ENCODE measurements around the gene RAD51B.

GRCh38 chr14:68039593-68039992 lies 220.0 kb downstream of the RAD51B start:
- TF ChIP-seq, protein P1, sequence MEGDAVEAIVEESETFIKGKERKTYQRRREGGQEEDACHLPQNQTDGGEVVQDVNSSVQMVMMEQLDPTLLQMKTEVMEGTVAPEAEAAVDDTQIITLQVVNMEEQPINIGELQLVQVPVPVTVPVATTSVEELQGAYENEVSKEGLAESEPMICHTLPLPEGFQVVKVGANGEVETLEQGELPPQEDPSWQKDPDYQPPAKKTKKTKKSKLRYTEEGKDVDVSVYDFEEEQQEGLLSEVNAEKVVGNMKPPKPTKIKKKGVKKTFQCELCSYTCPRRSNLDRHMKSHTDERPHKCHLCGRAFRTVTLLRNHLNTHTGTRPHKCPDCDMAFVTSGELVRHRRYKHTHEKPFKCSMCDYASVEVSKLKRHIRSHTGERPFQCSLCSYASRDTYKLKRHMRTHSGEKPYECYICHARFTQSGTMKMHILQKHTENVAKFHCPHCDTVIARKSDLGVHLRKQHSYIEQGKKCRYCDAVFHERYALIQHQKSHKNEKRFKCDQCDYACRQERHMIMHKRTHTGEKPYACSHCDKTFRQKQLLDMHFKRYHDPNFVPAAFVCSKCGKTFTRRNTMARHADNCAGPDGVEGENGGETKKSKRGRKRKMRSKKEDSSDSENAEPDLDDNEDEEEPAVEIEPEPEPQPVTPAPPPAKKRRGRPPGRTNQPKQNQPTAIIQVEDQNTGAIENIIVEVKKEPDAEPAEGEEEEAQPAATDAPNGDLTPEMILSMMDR (IDR thresholded peaks at IDR 0.05) = no peak
- TF ChIP-seq POLR2A (IDR thresholded peaks at IDR 0.05) = no peak
